ENCODE data around the gene ODAD3.

DNA sequence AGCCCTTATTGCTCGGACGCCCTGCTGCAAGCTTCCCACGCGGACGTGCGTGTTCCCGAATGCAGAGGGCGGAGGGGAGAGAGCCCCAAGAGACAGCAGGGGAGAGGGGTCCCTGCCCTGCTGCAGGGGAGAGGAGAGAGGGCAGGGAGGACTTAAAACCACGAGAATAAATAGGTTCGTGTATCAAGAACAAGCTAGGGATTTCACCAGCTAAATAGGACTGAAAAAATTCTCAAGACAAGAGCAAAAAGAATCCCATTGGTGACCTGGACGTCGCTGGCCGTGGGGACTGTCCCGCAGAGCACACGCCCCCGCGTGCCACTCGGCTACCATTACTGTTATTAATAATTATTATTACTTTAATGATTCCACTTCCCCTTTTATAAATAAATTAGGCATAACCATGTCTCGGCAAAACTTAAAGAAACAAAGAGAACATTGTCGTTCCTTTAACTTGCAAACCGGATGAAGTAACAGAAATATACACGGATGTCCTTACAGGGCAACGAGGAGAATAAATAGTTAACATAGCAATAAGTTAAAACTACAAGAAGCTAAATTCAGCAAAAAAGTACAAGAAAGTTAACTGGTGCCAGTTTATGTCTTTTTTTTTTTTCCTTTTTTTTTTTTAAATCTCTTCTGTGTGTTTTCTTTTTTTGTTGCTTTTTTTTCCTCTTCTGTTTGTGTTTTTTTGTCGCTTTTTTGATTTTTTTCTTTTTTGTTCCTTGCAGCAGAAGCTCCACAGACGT is 17.1 kb upstream of the ODAD3 start:
- TF ChIP-seq, protein P1, sequence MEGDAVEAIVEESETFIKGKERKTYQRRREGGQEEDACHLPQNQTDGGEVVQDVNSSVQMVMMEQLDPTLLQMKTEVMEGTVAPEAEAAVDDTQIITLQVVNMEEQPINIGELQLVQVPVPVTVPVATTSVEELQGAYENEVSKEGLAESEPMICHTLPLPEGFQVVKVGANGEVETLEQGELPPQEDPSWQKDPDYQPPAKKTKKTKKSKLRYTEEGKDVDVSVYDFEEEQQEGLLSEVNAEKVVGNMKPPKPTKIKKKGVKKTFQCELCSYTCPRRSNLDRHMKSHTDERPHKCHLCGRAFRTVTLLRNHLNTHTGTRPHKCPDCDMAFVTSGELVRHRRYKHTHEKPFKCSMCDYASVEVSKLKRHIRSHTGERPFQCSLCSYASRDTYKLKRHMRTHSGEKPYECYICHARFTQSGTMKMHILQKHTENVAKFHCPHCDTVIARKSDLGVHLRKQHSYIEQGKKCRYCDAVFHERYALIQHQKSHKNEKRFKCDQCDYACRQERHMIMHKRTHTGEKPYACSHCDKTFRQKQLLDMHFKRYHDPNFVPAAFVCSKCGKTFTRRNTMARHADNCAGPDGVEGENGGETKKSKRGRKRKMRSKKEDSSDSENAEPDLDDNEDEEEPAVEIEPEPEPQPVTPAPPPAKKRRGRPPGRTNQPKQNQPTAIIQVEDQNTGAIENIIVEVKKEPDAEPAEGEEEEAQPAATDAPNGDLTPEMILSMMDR (IDR thresholded peaks at IDR 0.05): no peak
- TF ChIP-seq POLR2AphosphoS5 (IDR thresholded peaks at IDR 0.05; ENCODE audit: low read depth, low read length): no peak
- TF ChIP-seq, protein P2, sequence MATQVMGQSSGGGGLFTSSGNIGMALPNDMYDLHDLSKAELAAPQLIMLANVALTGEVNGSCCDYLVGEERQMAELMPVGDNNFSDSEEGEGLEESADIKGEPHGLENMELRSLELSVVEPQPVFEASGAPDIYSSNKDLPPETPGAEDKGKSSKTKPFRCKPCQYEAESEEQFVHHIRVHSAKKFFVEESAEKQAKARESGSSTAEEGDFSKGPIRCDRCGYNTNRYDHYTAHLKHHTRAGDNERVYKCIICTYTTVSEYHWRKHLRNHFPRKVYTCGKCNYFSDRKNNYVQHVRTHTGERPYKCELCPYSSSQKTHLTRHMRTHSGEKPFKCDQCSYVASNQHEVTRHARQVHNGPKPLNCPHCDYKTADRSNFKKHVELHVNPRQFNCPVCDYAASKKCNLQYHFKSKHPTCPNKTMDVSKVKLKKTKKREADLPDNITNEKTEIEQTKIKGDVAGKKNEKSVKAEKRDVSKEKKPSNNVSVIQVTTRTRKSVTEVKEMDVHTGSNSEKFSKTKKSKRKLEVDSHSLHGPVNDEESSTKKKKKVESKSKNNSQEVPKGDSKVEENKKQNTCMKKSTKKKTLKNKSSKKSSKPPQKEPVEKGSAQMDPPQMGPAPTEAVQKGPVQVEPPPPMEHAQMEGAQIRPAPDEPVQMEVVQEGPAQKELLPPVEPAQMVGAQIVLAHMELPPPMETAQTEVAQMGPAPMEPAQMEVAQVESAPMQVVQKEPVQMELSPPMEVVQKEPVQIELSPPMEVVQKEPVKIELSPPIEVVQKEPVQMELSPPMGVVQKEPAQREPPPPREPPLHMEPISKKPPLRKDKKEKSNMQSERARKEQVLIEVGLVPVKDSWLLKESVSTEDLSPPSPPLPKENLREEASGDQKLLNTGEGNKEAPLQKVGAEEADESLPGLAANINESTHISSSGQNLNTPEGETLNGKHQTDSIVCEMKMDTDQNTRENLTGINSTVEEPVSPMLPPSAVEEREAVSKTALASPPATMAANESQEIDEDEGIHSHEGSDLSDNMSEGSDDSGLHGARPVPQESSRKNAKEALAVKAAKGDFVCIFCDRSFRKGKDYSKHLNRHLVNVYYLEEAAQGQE (IDR thresholded peaks at IDR 0.05; ENCODE audit: insufficient read depth in 1 of 2, low read depth in 2 of 2, low read length in 1 of 2): no peak
